Measurements from ENCODE around the gene APLF.

Gene APLF

GRCh38 chr2:68428746-68429145 is 38.6 kb upstream of the APLF start:
- no peak overlapping the region for H3K9ac ChIP-seq (ENCODE audit: low read depth, low read length)
- H3K36me3 ChIP-seq (ENCODE audit: control insufficient read depth, insufficient read depth, low read length), result no peaks in the 10 kb centered on the region
- no peaks in the 10 kb centered on the region for H3K9me3 ChIP-seq (ENCODE audit: control insufficient read depth, insufficient read depth, low read length)
- H3K27ac ChIP-seq (ENCODE audit: low read depth, low read length), result no peak overlapping the region
- no peak overlapping the region for H3K4me3 ChIP-seq (ENCODE audit: low read depth, low read length)
- H3K4me1 ChIP-seq (ENCODE audit: control insufficient read depth, insufficient read depth, low read length), result no peaks in the 10 kb centered on the region
- no peaks in the 10 kb centered on the region for H3K27me3 ChIP-seq (ENCODE audit: control insufficient read depth, insufficient read depth, low read length)

GRCh38 chr2:68429311-68429826 is 38.0 kb upstream of the APLF start:
- Histone ChIP-seq H3K36me3 (ENCODE audit: control insufficient read depth, insufficient read depth, low read length) (no peaks in the 10 kb centered on the region), H3K9me3 (ENCODE audit: control insufficient read depth, insufficient read depth, low read length) (no peaks in the 10 kb centered on the region), H3K4me1 (ENCODE audit: control insufficient read depth, insufficient read depth, low read length) (no peaks in the 10 kb centered on the region), H3K9ac (ENCODE audit: low read depth, low read length) (no peak overlapping the region), H3K4me3 (ENCODE audit: low read depth, low read length) (no peak overlapping the region), H3K27ac (ENCODE audit: low read depth, low read length) (no peak overlapping the region), H3K27me3 (ENCODE audit: control insufficient read depth, insufficient read depth, low read length) (no peaks in the 10 kb centered on the region)

GRCh38 chr2:68431316-68431972 is 35.9 kb upstream of the APLF start:
- no peaks in the 10 kb centered on the region for H3K4me1 ChIP-seq (ENCODE audit: control insufficient read depth, insufficient read depth, low read length)
- no peaks in the 10 kb centered on the region for H3K27me3 ChIP-seq (ENCODE audit: control insufficient read depth, insufficient read depth, low read length)
- no peak overlapping the region for H3K9ac ChIP-seq (ENCODE audit: low read depth, low read length)
- H3K27ac ChIP-seq (ENCODE audit: low read depth, low read length), result no peak overlapping the region
- H3K36me3 ChIP-seq (ENCODE audit: control insufficient read depth, insufficient read depth, low read length), result no peaks in the 10 kb centered on the region
- no peak overlapping the region for H3K4me3 ChIP-seq (ENCODE audit: low read depth, low read length)
- no peaks in the 10 kb centered on the region for H3K9me3 ChIP-seq (ENCODE audit: control insufficient read depth, insufficient read depth, low read length)

DNA sequence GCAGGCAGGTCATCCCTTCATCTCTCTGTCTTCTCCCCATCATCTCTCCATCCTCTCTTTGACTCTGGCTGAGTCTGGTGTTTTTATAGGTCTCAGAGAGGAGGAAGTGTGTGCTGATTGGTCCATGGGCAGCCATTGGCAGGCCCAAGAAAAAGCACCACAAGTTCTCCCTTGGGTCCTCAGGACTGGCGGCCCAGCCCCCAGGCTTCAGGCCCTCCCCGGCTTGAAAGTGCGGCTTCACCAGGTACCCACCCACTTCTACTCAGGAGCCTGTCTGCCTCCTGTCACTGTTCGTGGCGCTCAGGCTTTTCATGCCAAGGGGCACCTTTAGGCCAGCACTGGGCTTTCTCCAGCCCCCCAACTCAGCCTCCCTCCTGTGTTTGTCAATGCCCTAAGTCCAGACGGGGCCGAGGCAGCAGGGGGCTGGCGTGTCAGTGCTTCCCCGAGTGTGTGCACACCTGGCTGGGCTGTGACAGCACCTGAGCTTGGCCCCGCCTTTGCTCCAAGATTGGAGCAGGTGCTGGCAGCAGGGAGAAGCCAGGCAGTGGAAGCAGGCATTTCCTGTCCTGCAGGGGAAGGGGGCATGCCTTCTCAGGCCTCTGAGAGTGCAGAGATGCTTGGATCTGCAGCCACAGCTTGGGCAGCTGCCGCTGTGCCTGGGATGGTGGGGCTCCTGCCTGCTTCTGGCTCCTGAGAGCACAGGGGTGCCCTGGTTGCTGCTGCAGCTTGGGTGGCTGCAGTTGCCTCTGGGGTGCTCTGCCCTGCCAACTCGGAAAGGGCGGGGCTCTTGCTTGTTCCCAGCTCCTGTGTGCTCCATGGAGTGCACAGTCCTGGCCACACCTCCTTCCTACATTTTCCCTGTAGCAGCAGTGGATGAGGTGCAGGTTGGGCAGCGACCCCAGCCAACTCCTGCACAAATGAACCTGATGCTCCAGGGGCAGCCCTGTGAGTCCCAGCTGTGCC is 34.4 kb upstream of the APLF start:
- Histone ChIP-seq H3K4me3 (ENCODE audit: low read depth, low read length) (no peak overlapping the region), H3K4me1 (ENCODE audit: control insufficient read depth, insufficient read depth, low read length) (no peaks in the 10 kb centered on the region), H3K27me3 (ENCODE audit: control insufficient read depth, insufficient read depth, low read length) (no peaks in the 10 kb centered on the region), H3K9me3 (ENCODE audit: control insufficient read depth, insufficient read depth, low read length) (no peaks in the 10 kb centered on the region), H3K9ac (ENCODE audit: low read depth, low read length) (no peak overlapping the region), H3K36me3 (ENCODE audit: control insufficient read depth, insufficient read depth, low read length) (no peaks in the 10 kb centered on the region), H3K27ac (ENCODE audit: low read depth, low read length) (no peak overlapping the region)

GRCh38 chr2:68434981-68435380 is 32.4 kb upstream of the APLF start:
- no peak overlapping the region for H3K9ac ChIP-seq (ENCODE audit: low read depth, low read length)

DNA sequence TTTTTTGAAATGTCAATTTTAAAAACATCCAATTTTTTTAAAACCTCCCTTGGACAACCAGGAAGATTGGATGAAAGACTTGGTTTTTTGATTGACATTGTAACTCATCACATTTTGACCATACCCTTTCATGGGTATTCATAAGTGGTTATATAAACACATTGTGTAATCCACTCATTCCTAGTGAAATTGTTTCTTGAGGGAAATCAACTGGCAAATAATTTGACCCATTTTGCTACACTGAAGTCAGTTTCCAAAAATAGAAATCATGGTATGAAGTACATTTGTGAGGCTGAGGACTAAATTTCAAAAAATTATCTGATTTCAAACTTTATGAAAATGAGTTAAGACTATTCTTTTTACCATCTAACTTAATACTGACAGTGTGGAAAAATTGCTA is 31.8 kb upstream of the APLF start:
- no peaks in the 10 kb centered on the region for H3K27me3 ChIP-seq (ENCODE audit: control insufficient read depth, insufficient read depth, low read length)
- H3K36me3 ChIP-seq (ENCODE audit: control insufficient read depth, insufficient read depth, low read length), result no peaks in the 10 kb centered on the region
- no peaks in the 10 kb centered on the region for H3K9me3 ChIP-seq (ENCODE audit: control insufficient read depth, insufficient read depth, low read length)
- H3K27ac ChIP-seq (ENCODE audit: low read depth, low read length), result no peak overlapping the region
- H3K9ac ChIP-seq (ENCODE audit: low read depth, low read length), result no peak overlapping the region
- no peak overlapping the region for H3K4me3 ChIP-seq (ENCODE audit: low read depth, low read length)
- no peaks in the 10 kb centered on the region for H3K4me1 ChIP-seq (ENCODE audit: control insufficient read depth, insufficient read depth, low read length)

More at GRCh38 chr2:68434981-68435380, 32.4 kb upstream of the APLF start:
- H3K36me3 ChIP-seq (ENCODE audit: control insufficient read depth, insufficient read depth, low read length), result no peaks in the 10 kb centered on the region
- H3K27ac ChIP-seq (ENCODE audit: low read depth, low read length), result no peak overlapping the region
- no peaks in the 10 kb centered on the region for H3K9me3 ChIP-seq (ENCODE audit: control insufficient read depth, insufficient read depth, low read length)
- no peaks in the 10 kb centered on the region for H3K27me3 ChIP-seq (ENCODE audit: control insufficient read depth, insufficient read depth, low read length)
- no peaks in the 10 kb centered on the region for H3K4me1 ChIP-seq (ENCODE audit: control insufficient read depth, insufficient read depth, low read length)
- no peak overlapping the region for H3K4me3 ChIP-seq (ENCODE audit: low read depth, low read length)

DNA sequence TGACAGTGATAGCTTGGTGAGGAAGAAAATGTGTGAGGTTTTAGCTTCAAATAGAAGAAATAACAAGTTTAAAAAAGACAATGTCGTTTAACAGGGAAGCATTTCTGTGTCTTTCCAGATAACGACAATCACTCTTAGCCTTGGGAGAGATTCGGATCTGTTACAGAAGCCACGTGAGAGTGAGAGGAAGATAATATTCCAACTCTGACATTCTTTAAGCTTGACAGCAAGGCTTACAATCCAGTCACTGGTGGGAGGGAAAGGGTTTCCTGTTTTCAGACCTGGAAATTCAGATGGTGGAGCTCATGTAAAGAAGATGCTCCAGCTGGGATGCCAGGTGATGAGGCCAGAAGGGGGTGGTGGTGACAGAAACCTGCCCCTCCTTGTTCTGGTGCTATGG is 31.1 kb upstream of the APLF start:
- Histone ChIP-seq H3K4me3 (ENCODE audit: low read depth, low read length) (no peak overlapping the region), H3K27ac (ENCODE audit: low read depth, low read length) (no peak overlapping the region), H3K27me3 (ENCODE audit: control insufficient read depth, insufficient read depth, low read length) (no peaks in the 10 kb centered on the region), H3K9ac (ENCODE audit: low read depth, low read length) (no peak overlapping the region), H3K4me1 (ENCODE audit: control insufficient read depth, insufficient read depth, low read length) (no peaks in the 10 kb centered on the region), H3K36me3 (ENCODE audit: control insufficient read depth, insufficient read depth, low read length) (no peaks in the 10 kb centered on the region), H3K9me3 (ENCODE audit: control insufficient read depth, insufficient read depth, low read length) (no peaks in the 10 kb centered on the region)

GRCh38 chr2:68438455-68439303 is 28.7 kb upstream of the APLF start:
- H3K9ac ChIP-seq (ENCODE audit: low read depth, low read length), result no peak overlapping the region
- no peaks in the 10 kb centered on the region for H3K27me3 ChIP-seq (ENCODE audit: control insufficient read depth, insufficient read depth, low read length)
- H3K4me3 ChIP-seq (ENCODE audit: low read depth, low read length), result no peak overlapping the region
- no peaks in the 10 kb centered on the region for H3K36me3 ChIP-seq (ENCODE audit: control insufficient read depth, insufficient read depth, low read length)
- no peaks in the 10 kb centered on the region for H3K4me1 ChIP-seq (ENCODE audit: control insufficient read depth, insufficient read depth, low read length)
- H3K27ac ChIP-seq (ENCODE audit: low read depth, low read length), result no peak overlapping the region
- no peaks in the 10 kb centered on the region for H3K9me3 ChIP-seq (ENCODE audit: control insufficient read depth, insufficient read depth, low read length)

DNA sequence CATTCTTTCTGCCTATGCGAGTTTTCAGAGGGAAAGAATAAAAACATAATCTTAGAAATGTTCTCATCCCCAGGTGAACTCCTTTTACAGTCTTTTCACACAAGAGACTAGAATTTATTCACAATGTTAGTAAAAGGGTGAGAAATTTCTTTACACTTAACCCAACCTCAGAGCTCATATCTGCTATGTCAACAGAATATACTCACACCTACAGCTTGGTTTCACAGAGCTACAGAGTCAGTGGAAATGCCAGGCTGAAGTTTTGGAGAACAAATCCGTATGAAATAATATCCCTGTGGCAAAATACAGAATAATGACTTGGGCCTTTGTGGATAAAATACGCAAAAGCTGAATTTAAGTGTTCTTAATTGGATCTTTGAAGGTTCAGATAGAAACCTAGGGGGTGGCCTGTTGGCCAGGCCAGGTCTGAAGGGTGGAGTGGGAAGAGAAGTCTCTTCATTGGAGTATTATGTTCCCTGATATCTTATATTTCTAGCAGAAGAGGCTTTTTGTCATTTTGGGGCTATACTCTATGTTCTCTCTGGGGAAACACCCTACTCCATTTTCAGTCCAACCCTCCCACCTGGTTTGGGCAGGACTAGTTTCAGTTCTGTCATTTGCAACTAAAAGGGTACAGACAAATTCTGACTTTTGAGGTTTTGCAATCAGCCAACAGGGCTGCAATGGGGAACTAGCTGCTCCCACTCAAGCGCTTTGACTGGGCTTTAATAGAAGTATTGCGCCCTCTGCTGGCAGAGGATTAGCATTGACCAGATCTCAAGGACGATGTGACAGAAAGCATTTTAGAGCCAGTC is 26.0 kb upstream of the APLF start:
- H3K36me3 ChIP-seq (ENCODE audit: control insufficient read depth, insufficient read depth, low read length), result no peaks in the 10 kb centered on the region
- no peaks in the 10 kb centered on the region for H3K27me3 ChIP-seq (ENCODE audit: control insufficient read depth, insufficient read depth, low read length)
- no peak overlapping the region for H3K27ac ChIP-seq (ENCODE audit: low read depth, low read length)
- no peaks in the 10 kb centered on the region for H3K9me3 ChIP-seq (ENCODE audit: control insufficient read depth, insufficient read depth, low read length)
- H3K4me3 ChIP-seq (ENCODE audit: low read depth, low read length), result no peak overlapping the region
- no peak overlapping the region for H3K9ac ChIP-seq (ENCODE audit: low read depth, low read length)
- no peaks in the 10 kb centered on the region for H3K4me1 ChIP-seq (ENCODE audit: control insufficient read depth, insufficient read depth, low read length)

GRCh38 chr2:68441994-68442322 is 25.4 kb upstream of the APLF start:
- Histone ChIP-seq H3K4me3 (ENCODE audit: low read depth, low read length) (no peak overlapping the region), H3K4me1 (ENCODE audit: control insufficient read depth, insufficient read depth, low read length) (no peaks in the 10 kb centered on the region), H3K9me3 (ENCODE audit: control insufficient read depth, insufficient read depth, low read length) (no peaks in the 10 kb centered on the region), H3K36me3 (ENCODE audit: control insufficient read depth, insufficient read depth, low read length) (no peaks in the 10 kb centered on the region), H3K27me3 (ENCODE audit: control insufficient read depth, insufficient read depth, low read length) (no peaks in the 10 kb centered on the region), H3K9ac (ENCODE audit: low read depth, low read length) (no peak overlapping the region), H3K27ac (ENCODE audit: low read depth, low read length) (no peak overlapping the region)
